Central memory CD8-positive, alpha-beta T cell (primary cell): ENCODE results near the gene ADARB2.

ENCODE experiments used
- ATAC-seq: fragments of 150-1000 bp; cut with Tn5 transposase; replicated peaks from 2 replicates; pipeline ENCODE4 v1.10.0; 2022; ENCODE audit warnings: mild to moderate bottlenecking, moderate FRiP score, moderate number of reproducible peaks; ENCODE audit not compliant: poor library complexity, severe bottlenecking; ENCODE audit errors: extremely low read depth
- DNase-seq, 2 donors: peaks; one replicate each; pipeline ENCODE4 v3.0.0; 2021; ENCODE audit warnings: low spot score in 2 of 2
- H3K27ac Mint-ChIP-seq: one replicate; pipeline ENCODE4 v1.8.0; 2022; ENCODE audit warnings: low read depth, mild to moderate bottlenecking, moderate library complexity, mixed read lengths
- H3K27me3 Mint-ChIP-seq: one replicate; pipeline ENCODE4 v1.8.0; 2022; ENCODE audit warnings: mixed read lengths
- H3K36me3 Mint-ChIP-seq: one replicate; pipeline ENCODE4 v1.8.0; 2022; ENCODE audit warnings: mild to moderate bottlenecking, moderate library complexity, mixed read lengths; ENCODE audit not compliant: insufficient read depth
- H3K4me1 Mint-ChIP-seq: one replicate; pipeline ENCODE4 v1.8.0; 2022; ENCODE audit warnings: mixed read lengths
- H3K4me3 Mint-ChIP-seq: one replicate; pipeline ENCODE4 v1.8.0; 2022; ENCODE audit warnings: mild to moderate bottlenecking, moderate library complexity, mixed read lengths
- H3K9me3 Mint-ChIP-seq: one replicate; pipeline ENCODE4 v1.8.0; 2022; ENCODE audit warnings: mixed read lengths

ADARB2 gene

GRCh38 chr10:1454951-1455350, 282.4 kb downstream of the ADARB2 start:
- DNase-seq: no peak
- Mint-ChIP-seq H3K27ac (no peak overlapping the region), H3K4me3 (no peak overlapping the region), H3K4me1 (peaks cover 11% of the 10 kb centered on the region), H3K9me3 (peaks cover 11% of the 10 kb centered on the region), H3K27me3 (peaks cover 70% of the 10 kb centered on the region), H3K36me3 (no peaks in the 10 kb centered on the region)
- no peak for ATAC-seq

DNA sequence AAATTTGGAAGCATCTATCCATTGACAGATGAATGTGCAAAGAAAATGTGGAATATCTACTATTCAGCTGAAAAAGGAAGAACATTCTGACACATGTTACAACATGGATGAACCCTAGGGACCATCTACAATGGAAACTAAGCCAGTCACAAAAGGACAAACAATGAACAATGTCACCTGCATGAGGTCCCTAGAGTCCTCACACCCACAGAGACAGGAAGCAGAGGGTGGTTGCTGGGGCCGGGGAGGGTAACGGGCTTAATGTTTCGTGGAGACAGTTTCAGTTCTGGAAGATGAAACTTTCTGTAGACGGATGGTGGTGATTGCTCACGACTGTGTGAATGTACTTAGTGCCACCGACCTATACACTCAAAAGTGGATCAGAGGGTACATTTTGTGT, 282.9 kb downstream of the ADARB2 start:
- no peak for DNase-seq
- no peaks in the 10 kb centered on the region for H3K36me3 Mint-ChIP-seq
- H3K27me3 Mint-ChIP-seq: peaks cover 73% of the 10 kb centered on the region
- no peak overlapping the region for H3K4me3 Mint-ChIP-seq
- peaks cover 11% of the 10 kb centered on the region for H3K9me3 Mint-ChIP-seq
- ATAC-seq: no peak
- peaks cover 11% of the 10 kb centered on the region for H3K4me1 Mint-ChIP-seq
- H3K27ac Mint-ChIP-seq: no peak overlapping the region

DNA sequence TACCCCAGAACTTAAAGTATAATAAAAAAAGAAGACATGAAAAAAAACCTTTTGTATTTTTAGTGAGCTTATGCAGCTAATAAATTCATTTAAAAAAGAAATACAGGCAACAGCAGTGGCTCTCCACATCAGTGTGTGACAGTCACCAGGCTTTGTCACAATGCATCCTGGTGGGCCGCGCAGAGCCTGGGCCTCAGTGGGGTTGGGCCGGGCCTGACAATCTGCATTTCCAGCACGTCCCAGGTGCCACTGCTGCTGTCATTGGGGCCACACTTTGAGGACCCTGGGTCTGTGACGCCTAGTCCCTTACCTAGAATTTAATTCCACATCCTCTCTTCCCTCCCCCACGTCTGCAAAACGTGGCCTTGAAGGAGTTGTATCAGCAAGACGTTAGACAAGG, 284.5 kb downstream of the ADARB2 start:
- Mint-ChIP-seq H3K36me3 (no peaks in the 10 kb centered on the region), H3K27ac (no peak overlapping the region), H3K4me1 (peaks cover 11% of the 10 kb centered on the region), H3K4me3 (no peak overlapping the region), H3K9me3 (peaks cover 11% of the 10 kb centered on the region), H3K27me3 (peaks cover 67% of the 10 kb centered on the region)
- no peak for DNase-seq
- ATAC-seq: no peak

DNA sequence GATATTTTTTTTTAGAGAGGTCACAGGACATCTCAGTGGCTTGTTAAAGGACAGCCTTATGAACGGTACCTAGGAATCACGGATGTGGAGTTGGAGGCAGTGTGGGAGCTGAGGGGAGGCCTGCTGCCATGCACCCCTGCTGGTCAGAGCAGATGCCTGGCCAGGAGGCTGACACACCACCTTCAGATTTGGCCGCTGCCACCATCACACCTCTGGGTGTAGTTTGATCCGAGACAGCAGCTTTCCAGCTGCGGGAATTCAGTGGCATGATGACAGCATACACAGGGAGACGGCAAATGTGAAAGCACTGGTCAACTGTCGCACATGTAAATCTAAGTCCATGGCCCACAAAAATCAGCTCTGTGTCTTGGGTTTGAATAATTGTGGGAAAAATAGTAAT, 285.4 kb downstream of the ADARB2 start:
- ATAC-seq (no peak), DNase-seq (no peak)
- Mint-ChIP-seq H3K27me3 (peaks cover 59% of the 10 kb centered on the region), H3K4me1 (peaks cover 11% of the 10 kb centered on the region), H3K4me3 (no peak overlapping the region), H3K27ac (no peak overlapping the region), H3K36me3 (no peaks in the 10 kb centered on the region), H3K9me3 (peaks cover 11% of the 10 kb centered on the region)

GRCh38 chr10:1451362-1451888, 285.9 kb downstream of the ADARB2 start:
- peaks cover 11% of the 10 kb centered on the region for H3K9me3 Mint-ChIP-seq

GRCh38 chr10:1449572-1450205, 287.6 kb downstream of the ADARB2 start:
- Mint-ChIP-seq H3K4me3 (no peak overlapping the region), H3K36me3 (no peaks in the 10 kb centered on the region), H3K27me3 (peaks cover 48% of the 10 kb centered on the region), H3K4me1 (peaks cover 11% of the 10 kb centered on the region), H3K9me3 (peaks cover 11% of the 10 kb centered on the region), H3K27ac (no peak overlapping the region)
- DNase-seq: no peak
- no peak for ATAC-seq

More at GRCh38 chr10:1451362-1451888, 285.9 kb downstream of the ADARB2 start:
- Mint-ChIP-seq H3K27ac (no peak overlapping the region), H3K36me3 (no peaks in the 10 kb centered on the region), H3K27me3 (peaks cover 56% of the 10 kb centered on the region), H3K4me3 (no peak overlapping the region), H3K4me1 (peaks cover 11% of the 10 kb centered on the region)
- ATAC-seq: no peak
- DNase-seq: no peak

GRCh38 chr10:1449021-1449420, 288.3 kb downstream of the ADARB2 start:
- no peak for ATAC-seq
- no peak overlapping the region for H3K27ac Mint-ChIP-seq

GRCh38 chr10:1448252-1448930, 288.9 kb downstream of the ADARB2 start:
- Mint-ChIP-seq H3K4me1 (no peaks in the 10 kb centered on the region), H3K27ac (no peak overlapping the region), H3K9me3 (peaks cover 5% of the 10 kb centered on the region), H3K36me3 (no peaks in the 10 kb centered on the region), H3K4me3 (no peak overlapping the region), H3K27me3 (peaks cover 38% of the 10 kb centered on the region)
- no peak for ATAC-seq
- no peak for DNase-seq

More at GRCh38 chr10:1449021-1449420, 288.3 kb downstream of the ADARB2 start:
- no peak for DNase-seq
- H3K27me3 Mint-ChIP-seq: peaks cover 44% of the 10 kb centered on the region
- H3K4me3 Mint-ChIP-seq: no peak overlapping the region
- H3K36me3 Mint-ChIP-seq: no peaks in the 10 kb centered on the region
- peaks cover 4% of the 10 kb centered on the region for H3K4me1 Mint-ChIP-seq
- peaks cover 9% of the 10 kb centered on the region for H3K9me3 Mint-ChIP-seq

DNA sequence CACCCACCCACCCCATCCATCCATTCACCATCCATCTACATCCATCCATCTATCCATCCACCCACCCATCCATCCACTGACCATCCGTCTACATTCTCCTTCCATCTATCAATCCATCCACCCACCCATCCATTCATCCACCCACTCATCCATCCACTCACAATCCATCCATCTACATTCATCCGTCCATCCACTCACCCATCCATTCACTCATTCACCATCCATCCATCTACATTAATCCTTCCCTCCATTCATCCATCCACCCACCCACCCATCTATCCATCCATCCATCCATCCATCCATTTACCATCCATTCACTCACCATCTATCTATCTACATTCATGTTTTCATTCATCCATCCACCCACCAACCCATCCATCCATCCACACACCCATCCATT, 292.5 kb downstream of the ADARB2 start:
- ATAC-seq: no peak
- H3K4me1 Mint-ChIP-seq: no peaks in the 10 kb centered on the region
- no peak overlapping the region for H3K27ac Mint-ChIP-seq
- no peak overlapping the region for H3K4me3 Mint-ChIP-seq
- H3K36me3 Mint-ChIP-seq: no peaks in the 10 kb centered on the region
- no peak for DNase-seq
- H3K27me3 Mint-ChIP-seq: peaks cover 8% of the 10 kb centered on the region
- H3K9me3 Mint-ChIP-seq: no peaks in the 10 kb centered on the region

DNA sequence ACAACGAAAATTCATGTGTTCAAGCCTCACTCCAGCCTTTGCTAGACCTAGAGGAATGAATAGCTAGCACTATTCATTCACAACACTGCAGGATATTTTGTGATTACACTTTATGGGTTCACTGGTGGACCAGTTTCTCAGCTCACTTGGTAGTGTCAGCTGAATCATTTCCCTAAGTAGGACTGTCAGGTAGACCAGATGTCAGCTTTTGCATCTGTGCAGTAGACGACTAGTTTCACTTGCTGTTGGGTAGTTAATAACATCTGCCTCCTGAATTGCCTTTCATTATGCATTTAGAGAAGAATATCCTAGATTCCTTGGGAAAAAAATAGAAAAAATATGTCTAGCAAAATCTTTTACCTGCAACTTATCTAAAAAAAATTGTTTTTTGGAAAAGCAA, 296.4 kb downstream of the ADARB2 start:
- H3K4me1 Mint-ChIP-seq: no peaks in the 10 kb centered on the region
- no peak overlapping the region for H3K4me3 Mint-ChIP-seq
- no peaks in the 10 kb centered on the region for H3K9me3 Mint-ChIP-seq
- DNase-seq (no peak), ATAC-seq (no peak)
- no peak overlapping the region for H3K27ac Mint-ChIP-seq
- H3K36me3 Mint-ChIP-seq: no peaks in the 10 kb centered on the region
- peaks cover 16% of the 10 kb centered on the region for H3K27me3 Mint-ChIP-seq

DNA sequence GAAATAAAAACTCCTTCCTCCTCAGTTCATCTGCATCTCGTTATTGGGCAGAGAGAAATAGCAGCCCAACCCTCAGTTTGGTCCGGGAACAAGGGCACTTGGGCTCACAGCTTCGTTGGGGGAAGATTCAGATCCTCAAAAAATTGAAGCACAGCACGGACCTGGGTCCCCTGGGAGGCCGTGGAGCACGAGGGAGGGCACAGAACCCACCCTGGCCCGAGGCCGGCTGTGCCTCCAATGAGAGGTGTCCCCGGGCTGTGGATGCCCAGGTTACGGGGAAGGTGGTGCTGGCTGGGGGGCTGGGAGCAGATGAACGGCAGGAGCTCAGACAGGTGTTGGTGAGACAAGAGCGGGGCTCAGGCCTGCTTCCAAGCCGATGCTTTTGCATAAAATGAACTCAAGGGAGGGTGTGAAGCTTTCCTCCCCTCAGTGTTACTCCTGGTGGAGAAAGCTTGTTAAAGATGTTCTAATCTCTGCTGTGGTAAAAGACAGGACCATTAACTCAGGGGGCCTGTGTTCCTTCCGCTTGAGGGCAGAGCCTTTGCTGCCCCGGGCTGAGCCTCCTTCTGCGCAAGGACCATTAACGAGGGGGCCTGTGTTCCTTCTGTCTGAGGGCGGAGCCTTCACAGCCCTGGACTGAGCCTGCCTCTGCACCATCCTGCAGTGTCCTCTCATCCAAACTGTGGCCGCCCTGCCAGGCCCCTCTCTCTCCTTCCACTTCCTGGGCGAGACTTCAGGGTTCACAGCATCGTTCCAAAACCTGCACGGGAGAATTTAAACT, 302.2 kb downstream of the ADARB2 start:
- no peak overlapping the region for H3K27ac Mint-ChIP-seq
- no peak for ATAC-seq
- peaks cover 38% of the 10 kb centered on the region for H3K27me3 Mint-ChIP-seq
- no peak overlapping the region for H3K4me3 Mint-ChIP-seq
- peaks cover 3% of the 10 kb centered on the region for H3K9me3 Mint-ChIP-seq
- no peaks in the 10 kb centered on the region for H3K36me3 Mint-ChIP-seq
- DNase-seq: no peak
- H3K4me1 Mint-ChIP-seq: no peaks in the 10 kb centered on the region

DNA sequence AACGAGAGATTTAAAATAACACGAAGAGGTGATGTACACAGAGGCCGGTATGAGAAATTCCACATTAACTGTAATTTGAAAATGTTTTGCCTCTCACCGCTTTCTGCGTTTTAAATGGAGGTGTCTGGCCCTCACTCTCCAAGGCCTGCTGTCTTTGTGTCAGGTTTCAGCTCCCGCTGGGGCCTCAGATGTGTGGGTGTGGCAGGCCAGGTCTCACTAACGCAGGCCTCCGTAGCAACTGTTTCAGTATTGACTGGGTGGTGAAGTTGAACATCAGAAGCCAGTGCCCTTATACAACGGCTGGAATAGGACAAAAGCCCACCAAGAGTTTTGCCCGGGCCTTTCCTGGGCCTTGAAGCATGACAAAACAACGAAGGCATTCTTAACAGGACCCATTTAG, 303.1 kb downstream of the ADARB2 start:
- peaks cover 47% of the 10 kb centered on the region for H3K27me3 Mint-ChIP-seq
- H3K4me3 Mint-ChIP-seq: no peak overlapping the region
- peaks cover 7% of the 10 kb centered on the region for H3K9me3 Mint-ChIP-seq
- H3K27ac Mint-ChIP-seq: no peak overlapping the region
- H3K36me3 Mint-ChIP-seq: no peaks in the 10 kb centered on the region
- ATAC-seq (no peak), DNase-seq (no peak)
- H3K4me1 Mint-ChIP-seq: no peaks in the 10 kb centered on the region
